ENCODE data around the gene CILP2. TPM values are rescaled to one million over a fixed set of nuclear protein-coding genes. Genes with fewer than 3 reads are reported as not detected.

CILP2 gene
- total RNA-seq, 1 donor from 2014 or later = 40.9 TPM

GRCh38 chr19:19505669-19506326 is 32.3 kb upstream of the CILP2 start:
- no peak for DNase-seq
- Mint-ChIP-seq H3K4me1 (ENCODE audit: low read depth, unreplicated experiment) (peaks cover 8% of the 10 kb centered on the region), H3K27ac (ENCODE audit: unreplicated experiment) (no peak overlapping the region), H3K36me3 (ENCODE audit: unreplicated experiment) (no peaks in the 10 kb centered on the region), H3K27me3 (ENCODE audit: unreplicated experiment) (peaks cover 16% of the 10 kb centered on the region), H3K4me3 (ENCODE audit: unreplicated experiment) (no peak overlapping the region), H3K9me3 (ENCODE audit: unreplicated experiment) (peaks cover 25% of the 10 kb centered on the region)
- no peak for TF ChIP-seq CTCF (IDR thresholded peaks at IDR 0.05; ENCODE audit: partially characterized antibody, unreplicated experiment)

- TF ChIP-seq CTCF (IDR thresholded peaks at IDR 0.05; ENCODE audit: partially characterized antibody, unreplicated experiment) = no peak
- no peaks in the 10 kb centered on the region for H3K36me3 Mint-ChIP-seq (ENCODE audit: unreplicated experiment)
- peaks cover 8% of the 10 kb centered on the region for H3K4me1 Mint-ChIP-seq (ENCODE audit: low read depth, unreplicated experiment)
- H3K27ac Mint-ChIP-seq (ENCODE audit: unreplicated experiment) = peak overlapping the region; percentile 59
- H3K27me3 Mint-ChIP-seq (ENCODE audit: unreplicated experiment) = peaks cover 22% of the 10 kb centered on the region
- DNase-seq = no peak
- H3K9me3 Mint-ChIP-seq (ENCODE audit: unreplicated experiment) = peaks cover 22% of the 10 kb centered on the region
- no peak overlapping the region for H3K4me3 Mint-ChIP-seq (ENCODE audit: unreplicated experiment)
Measured at GRCh38 chr19:19506592-19506991, 31.5 kb upstream of the CILP2 start.

GRCh38 chr19:19507354-19507753 is 30.7 kb upstream of the CILP2 start:
- DNase-seq = no peak
- no peaks in the 10 kb centered on the region for H3K36me3 Mint-ChIP-seq (ENCODE audit: unreplicated experiment)
- peaks cover 21% of the 10 kb centered on the region for H3K9me3 Mint-ChIP-seq (ENCODE audit: unreplicated experiment)
- TF ChIP-seq CTCF (IDR thresholded peaks at IDR 0.05; ENCODE audit: partially characterized antibody, unreplicated experiment) = no peak
- H3K4me1 Mint-ChIP-seq (ENCODE audit: low read depth, unreplicated experiment) = peaks cover 8% of the 10 kb centered on the region
- peaks cover 23% of the 10 kb centered on the region for H3K27me3 Mint-ChIP-seq (ENCODE audit: unreplicated experiment)
- no peak overlapping the region for H3K4me3 Mint-ChIP-seq (ENCODE audit: unreplicated experiment)
- H3K27ac Mint-ChIP-seq (ENCODE audit: unreplicated experiment) = no peak overlapping the region

GRCh38 chr19:19508217-19508616 is 29.8 kb upstream of the CILP2 start:
- H3K27me3 Mint-ChIP-seq (ENCODE audit: unreplicated experiment) = peaks cover 23% of the 10 kb centered on the region
- H3K4me3 Mint-ChIP-seq (ENCODE audit: unreplicated experiment) = no peak overlapping the region
- peaks cover 8% of the 10 kb centered on the region for H3K4me1 Mint-ChIP-seq (ENCODE audit: low read depth, unreplicated experiment)
- no peaks in the 10 kb centered on the region for H3K36me3 Mint-ChIP-seq (ENCODE audit: unreplicated experiment)
- H3K27ac Mint-ChIP-seq (ENCODE audit: unreplicated experiment) = no peak overlapping the region
- TF ChIP-seq CTCF (IDR thresholded peaks at IDR 0.05; ENCODE audit: partially characterized antibody, unreplicated experiment) = no peak
- H3K9me3 Mint-ChIP-seq (ENCODE audit: unreplicated experiment) = peaks cover 19% of the 10 kb centered on the region
- no peak for DNase-seq

- TF ChIP-seq CTCF (IDR thresholded peaks at IDR 0.05; ENCODE audit: partially characterized antibody, unreplicated experiment) = no peak
- Mint-ChIP-seq H3K4me3 (ENCODE audit: unreplicated experiment) (peak overlapping the region; percentile 57), H3K27me3 (ENCODE audit: unreplicated experiment) (peaks cover 21% of the 10 kb centered on the region), H3K4me1 (ENCODE audit: low read depth, unreplicated experiment) (peaks cover 8% of the 10 kb centered on the region), H3K27ac (ENCODE audit: unreplicated experiment) (peak overlapping the region; percentile 87), H3K36me3 (ENCODE audit: unreplicated experiment) (no peaks in the 10 kb centered on the region), H3K9me3 (ENCODE audit: unreplicated experiment) (peaks cover 19% of the 10 kb centered on the region)
- no peak for DNase-seq
Measured at GRCh38 chr19:19510432-19510831, 27.6 kb upstream of the CILP2 start.
